Measurements from ENCODE around the gene TGFA. TPM values are rescaled to one million over a fixed set of nuclear protein-coding genes. Genes with fewer than 3 reads are reported as not detected.

Gene TGFA
- total RNA-seq, 1 experiment from 2014 or later, result 2.5 TPM

DNA sequence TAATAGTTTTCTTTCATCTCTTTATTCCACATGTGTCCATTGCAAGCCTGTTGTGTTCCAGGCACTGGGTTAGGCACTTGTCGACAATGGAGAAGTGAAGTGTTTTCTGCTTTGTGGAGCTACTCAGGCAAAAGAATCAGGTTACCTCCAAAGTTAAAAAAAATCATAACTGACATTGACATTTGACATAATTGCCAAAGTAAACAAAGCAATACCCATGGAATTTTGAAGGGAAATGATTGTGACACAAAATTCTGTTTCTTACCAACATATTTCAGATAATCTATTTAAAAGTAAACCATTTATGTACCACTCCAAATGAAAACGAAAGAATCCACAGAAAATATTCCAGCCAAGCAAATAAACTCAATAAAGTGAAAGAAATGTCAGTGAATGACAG is 6.4 kb upstream of the TGFA start:
- POLR2A ChIA-PET, result no interaction called here
- no peak for DNase-seq (ENCODE audit: low spot score)
- Mint-ChIP-seq H3K27me3 (ENCODE audit: low read depth) (peaks cover 42% of the 10 kb centered on the region), H3K4me3 (no peak overlapping the region), H3K36me3 (no peaks in the 10 kb centered on the region), H3K27ac (no peak overlapping the region), H3K9me3 (peaks cover 4% of the 10 kb centered on the region), H3K4me1 (no peaks in the 10 kb centered on the region; the same call in none of the 2 replicates)
- TF ChIP-seq, protein P1, sequence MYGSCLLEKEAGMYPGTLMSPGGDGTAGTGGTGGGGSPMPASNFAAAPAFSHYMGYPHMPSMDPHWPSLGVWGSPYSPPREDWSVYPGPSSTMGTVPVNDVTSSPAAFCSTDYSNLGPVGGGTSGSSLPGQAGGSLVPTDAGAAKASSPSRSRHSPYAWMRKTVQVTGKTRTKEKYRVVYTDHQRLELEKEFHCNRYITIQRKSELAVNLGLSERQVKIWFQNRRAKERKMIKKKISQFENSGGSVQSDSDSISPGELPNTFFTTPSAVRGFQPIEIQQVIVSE (CRISPR knock-in tag; IDR thresholded peaks at IDR 0.05; ENCODE audit: borderline replicate concordance), result no peak
- TF ChIP-seq, protein P2, sequence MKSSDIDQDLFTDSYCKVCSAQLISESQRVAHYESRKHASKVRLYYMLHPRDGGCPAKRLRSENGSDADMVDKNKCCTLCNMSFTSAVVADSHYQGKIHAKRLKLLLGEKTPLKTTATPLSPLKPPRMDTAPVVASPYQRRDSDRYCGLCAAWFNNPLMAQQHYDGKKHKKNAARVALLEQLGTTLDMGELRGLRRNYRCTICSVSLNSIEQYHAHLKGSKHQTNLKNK (CRISPR knock-in tag; IDR thresholded peaks at IDR 0.05), result no peak
- TF ChIP-seq NR1H2 (CRISPR knock-in tag; IDR thresholded peaks at IDR 0.05), result no peak
- TF ChIP-seq, protein P3, sequence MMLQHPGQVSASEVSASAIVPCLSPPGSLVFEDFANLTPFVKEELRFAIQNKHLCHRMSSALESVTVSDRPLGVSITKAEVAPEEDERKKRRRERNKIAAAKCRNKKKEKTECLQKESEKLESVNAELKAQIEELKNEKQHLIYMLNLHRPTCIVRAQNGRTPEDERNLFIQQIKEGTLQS (CRISPR knock-in tag; conservative IDR thresholded peaks at IDR 0.05), result no peak
- TF ChIP-seq, protein P4, sequence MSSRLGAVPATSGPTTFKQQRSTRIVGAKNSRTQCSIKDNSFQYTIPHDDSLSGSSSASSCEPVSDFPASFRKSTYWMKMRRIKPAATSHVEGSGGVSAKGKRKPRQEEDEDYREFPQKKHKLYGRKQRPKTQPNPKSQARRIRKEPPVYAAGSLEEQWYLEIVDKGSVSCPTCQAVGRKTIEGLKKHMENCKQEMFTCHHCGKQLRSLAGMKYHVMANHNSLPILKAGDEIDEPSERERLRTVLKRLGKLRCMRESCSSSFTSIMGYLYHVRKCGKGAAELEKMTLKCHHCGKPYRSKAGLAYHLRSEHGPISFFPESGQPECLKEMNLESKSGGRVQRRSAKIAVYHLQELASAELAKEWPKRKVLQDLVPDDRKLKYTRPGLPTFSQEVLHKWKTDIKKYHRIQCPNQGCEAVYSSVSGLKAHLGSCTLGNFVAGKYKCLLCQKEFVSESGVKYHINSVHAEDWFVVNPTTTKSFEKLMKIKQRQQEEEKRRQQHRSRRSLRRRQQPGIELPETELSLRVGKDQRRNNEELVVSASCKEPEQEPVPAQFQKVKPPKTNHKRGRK (CRISPR knock-in tag; IDR thresholded peaks at IDR 0.05; ENCODE audit: borderline replicate concordance), result no peak
- TF ChIP-seq FOXP1 (CRISPR knock-in tag; IDR thresholded peaks at IDR 0.05; ENCODE audit: borderline replicate concordance), result no peak
- no peak for TF ChIP-seq GRHL2 (CRISPR knock-in tag; IDR thresholded peaks at IDR 0.05; ENCODE audit: insufficient replicate concordance, severe bottlenecking)
- no peak for TF ChIP-seq EMX1 (CRISPR knock-in tag; IDR thresholded peaks at IDR 0.05)
- TF ChIP-seq, protein P5, sequence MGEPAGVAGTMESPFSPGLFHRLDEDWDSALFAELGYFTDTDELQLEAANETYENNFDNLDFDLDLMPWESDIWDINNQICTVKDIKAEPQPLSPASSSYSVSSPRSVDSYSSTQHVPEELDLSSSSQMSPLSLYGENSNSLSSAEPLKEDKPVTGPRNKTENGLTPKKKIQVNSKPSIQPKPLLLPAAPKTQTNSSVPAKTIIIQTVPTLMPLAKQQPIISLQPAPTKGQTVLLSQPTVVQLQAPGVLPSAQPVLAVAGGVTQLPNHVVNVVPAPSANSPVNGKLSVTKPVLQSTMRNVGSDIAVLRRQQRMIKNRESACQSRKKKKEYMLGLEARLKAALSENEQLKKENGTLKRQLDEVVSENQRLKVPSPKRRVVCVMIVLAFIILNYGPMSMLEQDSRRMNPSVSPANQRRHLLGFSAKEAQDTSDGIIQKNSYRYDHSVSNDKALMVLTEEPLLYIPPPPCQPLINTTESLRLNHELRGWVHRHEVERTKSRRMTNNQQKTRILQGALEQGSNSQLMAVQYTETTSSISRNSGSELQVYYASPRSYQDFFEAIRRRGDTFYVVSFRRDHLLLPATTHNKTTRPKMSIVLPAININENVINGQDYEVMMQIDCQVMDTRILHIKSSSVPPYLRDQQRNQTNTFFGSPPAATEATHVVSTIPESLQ (CRISPR knock-in tag; IDR thresholded peaks at IDR 0.05), result no peak
- TF ChIP-seq, protein P6, sequence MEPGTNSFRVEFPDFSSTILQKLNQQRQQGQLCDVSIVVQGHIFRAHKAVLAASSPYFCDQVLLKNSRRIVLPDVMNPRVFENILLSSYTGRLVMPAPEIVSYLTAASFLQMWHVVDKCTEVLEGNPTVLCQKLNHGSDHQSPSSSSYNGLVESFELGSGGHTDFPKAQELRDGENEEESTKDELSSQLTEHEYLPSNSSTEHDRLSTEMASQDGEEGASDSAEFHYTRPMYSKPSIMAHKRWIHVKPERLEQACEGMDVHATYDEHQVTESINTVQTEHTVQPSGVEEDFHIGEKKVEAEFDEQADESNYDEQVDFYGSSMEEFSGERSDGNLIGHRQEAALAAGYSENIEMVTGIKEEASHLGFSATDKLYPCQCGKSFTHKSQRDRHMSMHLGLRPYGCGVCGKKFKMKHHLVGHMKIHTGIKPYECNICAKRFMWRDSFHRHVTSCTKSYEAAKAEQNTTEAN (CRISPR knock-in tag; IDR thresholded peaks at IDR 0.05), result no peak
- TF ChIP-seq MYBL2 (CRISPR knock-in tag; IDR thresholded peaks at IDR 0.05), result no peak
- no peak for TF ChIP-seq ESRRA (CRISPR knock-in tag; IDR thresholded peaks at IDR 0.05; ENCODE audit: borderline replicate concordance)
- no peak for TF ChIP-seq ATF1 (CRISPR knock-in tag; IDR thresholded peaks at IDR 0.05)
- no peak for TF ChIP-seq ZNF423 (CRISPR knock-in tag; IDR thresholded peaks at IDR 0.05)
- TF ChIP-seq, protein P7, sequence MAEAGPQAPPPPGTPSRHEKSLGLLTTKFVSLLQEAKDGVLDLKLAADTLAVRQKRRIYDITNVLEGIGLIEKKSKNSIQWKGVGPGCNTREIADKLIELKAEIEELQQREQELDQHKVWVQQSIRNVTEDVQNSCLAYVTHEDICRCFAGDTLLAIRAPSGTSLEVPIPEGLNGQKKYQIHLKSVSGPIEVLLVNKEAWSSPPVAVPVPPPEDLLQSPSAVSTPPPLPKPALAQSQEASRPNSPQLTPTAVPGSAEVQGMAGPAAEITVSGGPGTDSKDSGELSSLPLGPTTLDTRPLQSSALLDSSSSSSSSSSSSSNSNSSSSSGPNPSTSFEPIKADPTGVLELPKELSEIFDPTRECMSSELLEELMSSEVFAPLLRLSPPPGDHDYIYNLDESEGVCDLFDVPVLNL (CRISPR knock-in tag; IDR thresholded peaks at IDR 0.05; ENCODE audit: borderline replicate concordance, low read depth), result no peak
- no peak for TF ChIP-seq KAT7 (CRISPR knock-in tag; IDR thresholded peaks at IDR 0.05; ENCODE audit: borderline replicate concordance)
- TF ChIP-seq, protein P8, sequence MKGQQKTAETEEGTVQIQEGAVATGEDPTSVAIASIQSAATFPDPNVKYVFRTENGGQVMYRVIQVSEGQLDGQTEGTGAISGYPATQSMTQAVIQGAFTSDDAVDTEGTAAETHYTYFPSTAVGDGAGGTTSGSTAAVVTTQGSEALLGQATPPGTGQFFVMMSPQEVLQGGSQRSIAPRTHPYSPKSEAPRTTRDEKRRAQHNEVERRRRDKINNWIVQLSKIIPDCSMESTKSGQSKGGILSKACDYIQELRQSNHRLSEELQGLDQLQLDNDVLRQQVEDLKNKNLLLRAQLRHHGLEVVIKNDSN (CRISPR knock-in tag; IDR thresholded peaks at IDR 0.05), result no peak
- no peak for TF ChIP-seq ZNF671 (CRISPR knock-in tag; IDR thresholded peaks at IDR 0.05)
- ATAC-seq, result no peak
- CTCF ChIA-PET, result interaction anchor here (0.7 to 3.7 kb wide), 3 partner anchors 10 to 96 kb away, joined by 3 to 18 read pairs (median 6); no protein-coding TSS in a partner anchor

All from WTC11 (cell line).